GM19240 (cell line): ENCODE results near the gene C2orf42.
"Not testable (repeated sequence)": the region's sequence is repeated elsewhere in the genome, so short reads cannot be mapped to it uniquely, and the experiment has no call there.

Experiments
- DNase-seq: peaks from one replicate; pipeline ENCODE4 v3.0.0; 2011; ENCODE audit warnings: low spot score; ENCODE audit not compliant: insufficient read length

Gene C2orf42

DNA sequence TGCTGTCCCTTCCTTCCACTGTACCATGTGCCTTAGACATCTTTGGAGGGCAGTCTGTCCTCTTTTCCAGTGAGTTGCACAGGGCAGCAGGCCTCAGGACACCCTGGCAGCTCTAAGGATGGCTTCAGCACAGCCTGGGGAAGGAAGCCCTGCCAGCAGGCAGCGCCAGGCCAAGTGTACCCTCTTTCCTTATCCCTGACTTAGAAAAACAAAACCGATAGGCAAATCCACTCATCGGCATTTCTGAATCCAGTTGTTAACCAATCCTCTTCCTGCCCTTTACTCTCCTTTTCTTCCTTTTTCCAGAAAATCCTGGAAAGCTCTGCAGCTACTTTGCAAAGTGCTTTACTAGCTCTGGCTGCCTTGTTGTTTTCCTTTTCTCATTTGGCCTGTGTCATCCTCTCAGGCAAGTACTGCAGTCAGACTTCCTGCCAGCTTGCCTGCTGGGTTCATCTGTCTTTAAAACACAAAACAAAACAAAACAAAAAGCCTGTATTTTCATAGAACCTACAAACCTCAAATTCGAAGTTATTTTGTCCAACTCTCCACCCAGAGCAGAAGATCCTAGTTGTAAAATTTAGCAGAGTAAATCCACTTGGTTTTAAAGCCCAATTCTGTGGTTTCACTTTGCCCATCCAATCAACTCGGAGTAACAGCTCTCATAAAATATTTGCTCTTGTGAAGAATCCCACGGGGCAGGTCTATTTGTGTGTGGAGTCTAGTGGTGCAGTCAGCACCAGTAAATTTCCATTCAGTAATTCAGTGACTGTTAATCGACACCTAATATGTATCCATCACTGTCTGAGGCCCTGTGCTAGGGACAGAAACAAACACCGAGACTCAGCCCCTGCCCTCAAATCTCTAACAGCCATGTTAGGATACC lies 58.3 kb downstream of the C2orf42 start:
- DNase-seq: no peak

DNA sequence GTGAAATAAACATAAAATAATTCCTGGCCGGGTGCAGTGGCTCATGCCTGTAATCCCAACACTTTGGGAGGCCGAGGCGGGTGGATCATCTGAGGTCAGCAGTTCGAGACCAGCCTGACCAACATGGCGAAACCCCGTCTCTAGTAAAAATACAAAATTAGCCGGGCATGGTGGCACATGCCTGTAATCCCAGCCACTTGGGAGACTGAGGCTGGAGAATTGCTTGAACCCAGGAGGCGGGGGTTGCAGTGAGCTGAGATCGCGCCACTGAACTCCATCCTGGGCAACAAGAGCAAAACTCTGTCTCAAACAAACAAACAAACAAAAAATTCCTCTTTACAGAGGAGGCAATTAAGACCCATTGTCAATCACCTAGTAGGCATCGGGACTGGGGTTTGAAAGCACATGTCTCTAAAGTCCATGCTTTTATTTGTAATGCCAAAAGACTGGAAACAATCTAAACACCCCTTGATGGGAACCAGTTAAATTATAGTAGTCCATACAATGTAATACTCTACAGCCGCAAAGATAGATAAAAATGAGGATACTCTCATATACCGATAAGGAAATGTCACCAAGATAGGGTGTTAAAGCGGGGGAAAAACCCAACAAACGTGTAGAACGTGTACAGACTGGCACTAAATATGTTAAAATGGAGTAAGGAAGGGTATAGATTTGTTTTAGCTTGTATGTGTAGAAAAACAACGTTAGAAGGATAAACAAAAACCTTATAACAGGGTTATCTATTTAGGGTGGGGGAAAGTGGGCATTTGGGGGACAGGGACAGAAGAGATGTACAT lies 59.3 kb downstream of the C2orf42 start:
- not testable (repeated sequence) for DNase-seq

DNA sequence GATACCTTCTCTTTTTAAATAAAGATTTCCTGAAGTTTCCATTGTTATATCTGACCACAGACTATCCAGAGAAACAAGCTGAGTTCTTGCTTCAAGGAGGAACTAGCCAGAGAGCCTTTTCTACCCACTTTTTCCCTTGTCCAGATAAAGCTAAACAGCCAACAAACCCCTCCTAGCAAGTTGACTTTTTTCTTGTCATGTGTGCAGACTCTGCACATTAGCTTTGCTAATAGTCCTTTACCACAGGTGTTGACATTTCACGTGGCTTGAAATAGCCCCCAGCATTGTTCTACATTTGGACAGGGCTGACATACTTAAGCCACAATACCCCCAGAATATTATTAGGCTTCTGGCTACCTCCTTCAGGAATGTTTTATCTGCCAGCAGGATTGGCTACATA lies 62.8 kb downstream of the C2orf42 start:
- DNase-seq: no peak

GRCh38 chr2:70126413-70126812 lies 64.4 kb downstream of the C2orf42 start:
- DNase-seq: no peak

DNA sequence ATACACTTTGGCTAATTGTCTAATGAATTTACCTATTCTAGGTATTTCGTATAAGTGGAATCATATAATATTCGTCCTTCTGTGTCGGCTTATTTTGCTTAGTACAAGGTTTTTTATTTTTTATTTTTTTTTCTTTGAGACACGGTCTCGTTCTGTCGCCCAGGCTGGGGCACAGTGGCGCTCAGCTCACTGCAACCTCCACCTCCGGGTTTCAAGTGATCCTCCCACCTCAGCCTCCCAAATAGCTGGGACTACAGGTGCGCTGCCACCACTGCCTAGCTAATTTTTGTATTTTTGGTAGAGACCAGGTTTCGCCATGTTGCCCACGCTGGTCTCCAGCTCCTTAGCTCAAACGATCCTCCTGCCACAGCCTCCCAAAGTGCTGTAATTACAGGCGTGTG lies 65.3 kb downstream of the C2orf42 start:
- DNase-seq: no peak

GRCh38 chr2:70124983-70125480 lies 65.8 kb downstream of the C2orf42 start:
- DNase-seq: no peak

DNA sequence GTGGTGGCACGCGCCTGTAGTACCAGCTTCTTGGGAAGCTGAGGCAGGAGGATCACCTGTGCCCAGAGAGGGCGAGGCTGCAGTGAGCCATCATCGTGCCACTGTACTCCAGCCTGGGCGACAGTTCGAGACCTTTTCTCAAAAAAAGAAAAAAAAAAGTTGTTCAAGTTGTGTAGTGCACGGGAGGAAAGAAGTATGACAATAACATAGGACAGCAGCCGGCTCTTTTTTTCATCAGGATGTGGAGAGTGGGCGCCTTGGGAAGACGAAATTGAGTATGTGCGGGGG lies 67.0 kb downstream of the C2orf42 start:
- DNase-seq: no peak

- no peak for DNase-seq
Measured at GRCh38 chr2:70123051-70123828, 67.6 kb downstream of the C2orf42 start.

DNA sequence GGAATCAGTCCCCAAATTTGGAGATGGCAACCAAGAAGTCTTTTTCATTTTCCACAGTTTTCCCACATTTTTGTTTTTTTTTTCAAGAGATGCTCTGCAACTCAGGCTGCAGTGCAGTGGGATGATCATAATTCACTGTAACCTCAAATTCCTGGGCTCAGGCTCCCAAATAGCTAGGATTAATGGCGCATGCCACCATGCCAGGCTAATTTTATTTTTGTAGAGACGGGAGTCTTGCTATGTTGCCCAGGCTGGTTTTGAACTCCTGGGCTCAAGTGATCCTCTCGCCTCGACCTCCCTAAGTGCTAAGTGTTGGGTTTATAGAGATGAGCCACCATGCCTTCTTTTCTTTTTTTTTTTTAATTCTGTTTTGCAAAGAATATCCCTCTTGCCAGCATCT lies 68.3 kb downstream of the C2orf42 start:
- no peak for DNase-seq

DNA sequence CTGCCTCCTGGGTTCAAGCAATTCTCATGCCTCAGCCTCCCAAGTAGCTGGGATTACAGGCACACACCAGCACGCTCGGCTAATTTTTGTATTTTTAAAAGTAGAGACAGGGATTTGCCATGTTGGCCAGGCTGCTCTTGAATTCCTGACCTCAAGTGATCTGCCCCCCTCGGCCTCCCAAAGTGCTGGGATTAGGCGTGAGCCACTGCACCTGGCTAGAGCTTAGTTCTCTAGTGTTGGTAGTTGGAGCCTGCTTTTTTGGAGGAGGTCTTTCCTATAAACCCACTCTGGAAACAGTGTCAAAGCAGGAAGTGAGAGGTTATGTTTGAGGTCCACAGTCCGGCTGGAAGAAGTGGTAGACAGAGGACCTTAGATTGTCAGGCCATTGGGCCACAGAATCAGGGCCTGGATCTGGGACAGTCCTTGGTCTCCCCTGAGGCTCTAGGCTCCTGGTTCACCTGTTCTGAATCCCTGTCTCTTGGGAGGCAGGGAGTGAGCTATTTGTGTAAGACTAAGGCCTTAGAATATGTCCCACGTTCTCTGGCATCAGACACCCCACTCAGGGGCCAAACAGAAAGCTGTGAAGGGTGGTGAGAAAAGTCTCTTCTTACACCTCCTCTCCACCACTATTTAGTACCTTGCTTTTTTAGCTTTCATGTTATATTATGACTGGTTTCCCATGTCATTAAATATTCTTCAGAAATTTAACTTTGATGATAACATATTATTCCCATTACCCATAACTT lies 69.0 kb downstream of the C2orf42 start:
- DNase-seq: no peak

GRCh38 chr2:70118798-70119454 lies 71.9 kb downstream of the C2orf42 start:
- no peak for DNase-seq

DNA sequence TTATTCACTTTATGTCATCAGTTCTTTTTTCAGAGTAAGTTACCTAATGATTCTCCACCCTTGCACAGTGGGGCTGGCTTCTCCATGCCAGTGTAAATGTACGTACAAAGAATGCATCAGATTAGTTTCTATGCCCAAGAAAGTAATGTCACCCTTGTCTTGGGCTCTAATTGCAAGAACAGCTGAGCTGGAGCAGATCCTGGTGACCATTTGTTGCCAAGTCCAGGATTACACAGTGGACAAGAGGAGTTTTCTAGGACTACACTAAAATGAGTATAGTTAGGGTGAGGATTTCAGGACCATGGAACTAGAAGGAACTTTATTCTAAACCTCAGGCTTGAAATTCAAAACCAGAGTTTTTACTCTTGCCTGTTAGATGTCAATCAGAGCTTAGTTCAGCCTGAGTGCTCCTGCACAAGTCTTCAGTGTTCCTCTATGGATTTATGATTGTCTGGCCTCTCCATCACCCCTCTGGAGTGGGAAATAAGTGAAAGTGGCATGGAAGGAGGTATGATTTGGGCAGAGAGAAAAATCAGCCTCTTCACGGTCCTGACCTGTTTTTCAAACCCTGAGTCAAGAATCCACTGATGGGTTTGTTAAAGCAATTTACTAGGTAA lies 73.8 kb downstream of the C2orf42 start:
- DNase-seq: no peak

- DNase-seq: no peak
Measured at GRCh38 chr2:70115646-70116442, 75.0 kb downstream of the C2orf42 start.

DNA sequence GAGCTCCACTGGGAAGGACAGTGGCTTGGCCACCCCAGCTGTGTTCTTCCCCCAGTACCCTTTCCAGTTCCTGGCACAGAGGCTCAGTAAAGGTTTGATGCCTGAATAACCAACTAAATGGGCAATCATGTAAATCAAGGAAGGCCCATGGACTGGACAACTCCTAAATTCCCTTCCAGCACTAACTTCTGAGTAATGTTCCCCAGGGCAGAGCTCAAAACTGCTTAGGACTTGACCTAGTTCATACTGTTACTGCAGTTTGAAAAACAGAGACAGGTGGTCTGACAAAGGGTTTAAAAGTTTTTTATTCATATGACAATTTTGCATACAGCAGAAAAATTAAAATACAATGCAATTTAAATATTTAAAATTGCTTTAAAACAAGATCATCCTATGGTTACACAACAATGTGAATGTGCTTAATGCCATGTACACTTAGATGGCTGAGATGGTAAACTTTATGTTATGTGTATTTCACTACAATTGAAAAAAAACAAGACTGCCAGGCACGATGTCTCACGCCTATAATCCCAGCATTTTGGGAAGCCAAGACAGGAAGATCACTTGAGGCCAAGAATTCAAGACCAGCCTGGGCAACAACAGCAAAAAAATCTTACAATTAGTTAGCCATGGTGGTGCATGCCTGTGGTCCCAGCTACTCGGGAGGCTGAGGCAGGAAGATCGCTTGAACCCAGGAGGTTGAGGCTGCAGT lies 77.3 kb downstream of the C2orf42 start:
- DNase-seq: no peak

- no peak for DNase-seq
Measured at GRCh38 chr2:70111752-70112591, 78.8 kb downstream of the C2orf42 start.

- not testable (repeated sequence) for DNase-seq
Measured at GRCh38 chr2:70110397-70110796, 80.4 kb downstream of the C2orf42 start.

GRCh38 chr2:70106138-70106537 lies 84.7 kb downstream of the C2orf42 start:
- not testable (repeated sequence) for DNase-seq
